Measurements from ENCODE around the gene POC1B. TPM values are rescaled to one million over a fixed set of nuclear protein-coding genes. Genes with fewer than 3 reads are reported as not detected.
A peak's percentile ranks its signal among the peaks of the same experiment; 100 is the strongest.

Gene POC1B
- polyA plus RNA-seq, 4 donors: 14.1 to 20.7 (median 16.3) TPM

DNA sequence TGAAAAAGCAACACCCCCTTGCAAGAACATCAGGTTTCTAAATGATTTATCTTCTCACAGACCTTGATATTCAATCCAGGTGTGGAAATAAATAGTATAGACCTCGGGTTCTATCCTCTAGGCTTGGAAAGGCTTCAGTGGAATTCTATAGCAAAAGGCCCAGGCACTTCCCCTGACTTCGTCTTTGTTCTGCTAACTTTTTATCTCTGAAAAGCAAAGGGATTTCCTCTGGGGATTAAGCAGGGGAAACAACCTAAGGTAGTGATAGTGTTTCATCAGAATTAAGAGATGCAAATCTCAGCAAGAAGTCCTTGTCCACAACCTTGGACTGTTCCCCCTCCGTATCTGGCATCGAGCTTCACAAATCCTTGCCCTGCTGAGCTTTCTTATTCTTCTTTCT, 114.0 kb downstream of the POC1B start:
- Histone ChIP-seq H3K27ac (ENCODE audit: low read depth in 1 of 3, low read length in 2 of 3) (no peak overlapping the region), H3K27me3 (ENCODE audit: control insufficient read depth in 3 of 3, insufficient read depth in 3 of 3, low read length in 3 of 3) (no peaks in the 10 kb centered on the region), H3K4me1 (ENCODE audit: control insufficient read depth in 3 of 3, insufficient read depth in 2 of 3, low read depth in 1 of 3, low read length in 2 of 3) (no peaks in the 10 kb centered on the region), H3K36me3 (ENCODE audit: control insufficient read depth in 3 of 3, insufficient read depth in 2 of 3, low read depth in 1 of 3, low read length in 3 of 3) (peaks cover 0 to 3% (median 0%) of the 10 kb centered on the region in 3 donors), H3K4me3 (ENCODE audit: low read depth in 1 of 3, low read length in 3 of 3) (no peak overlapping the region), H3K9me3 (ENCODE audit: control insufficient read depth in 2 of 2, insufficient read depth in 1 of 2, low read depth in 1 of 2, low read length in 1 of 2) (no peaks in the 10 kb centered on the region)
- DNase-seq (no peak), FAIRE-seq (no peak)
- 73 to 75% (median 75%) methylated on average over 4 of the region's 4 CpGs for WGBS, 3 donors

DNA sequence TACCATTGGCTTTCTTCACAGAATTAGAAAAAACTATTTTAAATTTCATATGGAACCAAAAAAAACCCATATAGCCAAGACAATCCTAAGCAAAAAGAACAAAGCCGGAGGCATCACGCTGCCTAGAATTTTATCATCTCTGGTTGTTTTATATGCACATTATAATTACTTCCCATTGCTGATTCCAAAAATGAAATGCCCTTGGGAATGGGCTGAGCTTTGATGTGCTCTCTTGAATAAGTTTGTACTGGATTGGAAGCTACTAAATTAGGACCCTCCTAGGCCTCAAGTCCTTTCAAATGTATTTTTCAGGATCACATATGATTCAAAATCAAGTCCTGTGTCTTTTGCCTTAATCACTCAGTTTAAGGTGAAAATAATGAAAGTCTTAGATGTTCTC, 114.6 kb downstream of the POC1B start:
- no peaks in the 10 kb centered on the region for H3K4me1 ChIP-seq (ENCODE audit: control insufficient read depth in 3 of 3, insufficient read depth in 2 of 3, low read depth in 1 of 3, low read length in 2 of 3)
- no peak for DNase-seq
- peaks cover 0 to under 1% (median 0%) of the 10 kb centered on the region in 3 donors for H3K36me3 ChIP-seq (ENCODE audit: control insufficient read depth in 3 of 3, insufficient read depth in 2 of 3, low read depth in 1 of 3, low read length in 3 of 3)
- no peak overlapping the region for H3K27ac ChIP-seq (ENCODE audit: low read depth in 1 of 3, low read length in 2 of 3)
- no peak overlapping the region for H3K4me3 ChIP-seq (ENCODE audit: low read depth in 1 of 3, low read length in 3 of 3)
- no peaks in the 10 kb centered on the region for H3K27me3 ChIP-seq (ENCODE audit: control insufficient read depth in 3 of 3, insufficient read depth in 3 of 3, low read length in 3 of 3)
- H3K9me3 ChIP-seq (ENCODE audit: control insufficient read depth in 2 of 2, insufficient read depth in 1 of 2, low read depth in 1 of 2, low read length in 1 of 2): no peaks in the 10 kb centered on the region
- no peak for FAIRE-seq
- WGBS, 3 donors: 93 to 97% (median 95%) methylated on average over 2 of the region's 2 CpGs

GRCh38 chr12:89405626-89406345, 120.1 kb downstream of the POC1B start:
- DNase-seq (no peak), FAIRE-seq (no peak)
- Histone ChIP-seq H3K4me3 (ENCODE audit: low read depth in 1 of 3, low read length in 3 of 3) (no peak overlapping the region), H3K27me3 (ENCODE audit: control insufficient read depth in 3 of 3, insufficient read depth in 3 of 3, low read length in 3 of 3) (no peaks in the 10 kb centered on the region), H3K27ac (ENCODE audit: low read depth in 1 of 3, low read length in 2 of 3) (no peak overlapping the region), H3K9me3 (ENCODE audit: control insufficient read depth in 2 of 2, insufficient read depth in 1 of 2, low read depth in 1 of 2, low read length in 1 of 2) (no peaks in the 10 kb centered on the region), H3K36me3 (ENCODE audit: control insufficient read depth in 3 of 3, insufficient read depth in 2 of 3, low read depth in 1 of 3, low read length in 3 of 3) (no peaks in the 10 kb centered on the region), H3K4me1 (ENCODE audit: control insufficient read depth in 3 of 3, insufficient read depth in 2 of 3, low read depth in 1 of 3, low read length in 2 of 3) (peaks cover 0 to 4% (median 0%) of the 10 kb centered on the region in 3 donors)
- WGBS, 3 donors: 87 to 93% (median 91%) methylated on average over 4 of the region's 4 CpGs

DNA sequence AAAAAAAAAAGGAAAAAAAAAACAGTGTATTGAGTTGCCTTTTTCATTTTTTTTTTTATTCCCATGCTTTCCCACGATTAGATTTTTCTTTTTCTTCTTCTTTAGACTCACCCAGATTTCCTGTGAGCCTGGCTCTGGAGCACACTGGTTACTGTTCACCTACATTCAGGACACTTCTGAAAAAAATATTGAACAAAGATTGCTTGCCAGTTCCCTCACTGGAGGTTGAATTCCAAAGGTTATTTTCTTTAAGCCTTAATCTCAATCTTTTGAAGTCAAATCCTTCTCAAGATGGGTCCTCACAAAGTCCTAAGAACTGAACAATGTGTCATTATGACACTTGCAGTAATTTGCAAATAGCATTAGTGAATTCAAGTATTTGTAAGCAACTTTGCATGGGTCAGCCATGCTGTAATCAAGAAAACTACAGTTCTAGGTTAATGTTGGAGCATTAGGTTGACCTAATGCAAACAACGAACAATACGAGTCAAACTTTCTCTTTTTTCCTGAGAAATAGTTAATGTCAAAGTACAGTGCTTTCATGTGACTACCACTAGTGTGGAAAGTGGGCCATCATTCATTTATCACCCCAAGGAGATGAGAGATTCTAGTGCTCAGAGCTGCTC, 124.3 kb downstream of the POC1B start:
- DNase-seq: peak in 1 of 2 donors; percentile 75
- peak overlapping the region in 1 of 3 donors; percentile 43 for H3K27ac ChIP-seq (ENCODE audit: low read depth in 1 of 3, low read length in 2 of 3)
- no peaks in the 10 kb centered on the region for H3K9me3 ChIP-seq (ENCODE audit: control insufficient read depth in 2 of 2, insufficient read depth in 1 of 2, low read depth in 1 of 2, low read length in 1 of 2)
- no peaks in the 10 kb centered on the region for H3K36me3 ChIP-seq (ENCODE audit: control insufficient read depth in 3 of 3, insufficient read depth in 2 of 3, low read depth in 1 of 3, low read length in 3 of 3)
- no peak overlapping the region for H3K4me3 ChIP-seq (ENCODE audit: low read depth in 1 of 3, low read length in 3 of 3)
- no peak for FAIRE-seq
- WGBS, 3 donors: 47 to 65% (median 57%) methylated on average over 3 of the region's 3 CpGs
- no peaks in the 10 kb centered on the region for H3K27me3 ChIP-seq (ENCODE audit: control insufficient read depth in 3 of 3, insufficient read depth in 3 of 3, low read length in 3 of 3)
- H3K4me1 ChIP-seq (ENCODE audit: control insufficient read depth in 3 of 3, insufficient read depth in 2 of 3, low read depth in 1 of 3, low read length in 2 of 3): peaks cover 0 to 11% (median 3%) of the 10 kb centered on the region in 3 donors

DNA sequence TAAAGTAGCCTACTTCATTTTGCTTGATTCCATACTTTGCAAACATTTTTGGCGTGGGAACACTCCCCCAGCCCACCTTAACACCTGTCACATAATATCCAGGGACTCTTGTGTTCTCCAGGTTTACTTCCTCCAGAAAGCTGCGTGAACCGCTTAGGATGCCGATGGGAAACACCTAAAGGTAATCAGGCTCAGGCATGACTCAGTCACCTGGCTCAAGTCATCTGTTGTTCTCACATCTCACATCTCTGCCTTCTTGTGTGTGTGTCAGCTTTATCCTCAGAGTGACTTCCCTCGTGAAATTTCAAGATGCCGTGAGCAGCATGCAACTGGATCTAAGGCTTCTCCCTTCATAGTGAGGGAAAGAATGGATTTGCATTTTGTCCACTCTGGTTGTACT, 125.4 kb downstream of the POC1B start:
- 92 to 96% (median 93%) methylated on average over 6 of the region's 6 CpGs for WGBS, 3 donors

DNA sequence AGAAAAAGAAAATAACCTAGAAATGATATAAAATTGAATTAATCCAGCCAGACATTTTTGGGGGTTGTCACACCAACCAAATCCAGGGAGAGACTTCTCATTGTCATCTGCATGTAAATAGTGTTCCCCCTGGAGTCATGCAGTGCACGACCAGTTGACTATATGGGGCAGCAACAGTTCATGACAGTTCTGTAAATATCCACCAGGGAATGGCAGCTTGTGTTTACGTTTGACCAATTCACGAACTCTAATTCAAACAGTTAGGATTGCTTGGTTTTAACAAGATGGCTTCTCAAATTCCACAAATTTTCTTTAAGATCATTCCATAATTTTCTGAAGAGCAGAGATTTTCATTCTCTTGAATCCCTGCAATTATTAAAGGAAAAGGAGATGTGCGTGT, 130.1 kb downstream of the POC1B start:
- Histone ChIP-seq H3K9me3 (ENCODE audit: control insufficient read depth in 2 of 2, insufficient read depth in 1 of 2, low read depth in 1 of 2, low read length in 1 of 2) (no peaks in the 10 kb centered on the region), H3K4me3 (ENCODE audit: low read depth in 1 of 3, low read length in 3 of 3) (no peak overlapping the region), H3K27ac (ENCODE audit: low read depth in 1 of 3, low read length in 2 of 3) (no peak overlapping the region), H3K4me1 (ENCODE audit: control insufficient read depth in 3 of 3, insufficient read depth in 2 of 3, low read depth in 1 of 3, low read length in 2 of 3) (peaks cover 4 to 15% (median 6%) of the 10 kb centered on the region in 3 donors), H3K27me3 (ENCODE audit: control insufficient read depth in 3 of 3, insufficient read depth in 3 of 3, low read length in 3 of 3) (no peaks in the 10 kb centered on the region), H3K36me3 (ENCODE audit: control insufficient read depth in 3 of 3, insufficient read depth in 2 of 3, low read depth in 1 of 3, low read length in 3 of 3) (no peaks in the 10 kb centered on the region)
- WGBS, 3 donors: 82 to 89% (median 87%) methylated on average over 4 of the region's 4 CpGs
- DNase-seq (no peak), FAIRE-seq (no peak)

More for the DNA sequence above, 125.4 kb downstream of the POC1B start:
- FAIRE-seq (no peak), DNase-seq (no peak)
- Histone ChIP-seq H3K9me3 (ENCODE audit: control insufficient read depth in 2 of 2, insufficient read depth in 1 of 2, low read depth in 1 of 2, low read length in 1 of 2) (no peaks in the 10 kb centered on the region), H3K4me3 (ENCODE audit: low read depth in 1 of 3, low read length in 3 of 3) (no peak overlapping the region), H3K4me1 (ENCODE audit: control insufficient read depth in 3 of 3, insufficient read depth in 2 of 3, low read depth in 1 of 3, low read length in 2 of 3) (peaks cover 0 to 11% (median 3%) of the 10 kb centered on the region in 3 donors), H3K27ac (ENCODE audit: low read depth in 1 of 3, low read length in 2 of 3) (peak overlapping the region in 1 of 3 donors; percentile 3), H3K27me3 (ENCODE audit: control insufficient read depth in 3 of 3, insufficient read depth in 3 of 3, low read length in 3 of 3) (no peaks in the 10 kb centered on the region), H3K36me3 (ENCODE audit: control insufficient read depth in 3 of 3, insufficient read depth in 2 of 3, low read depth in 1 of 3, low read length in 3 of 3) (no peaks in the 10 kb centered on the region)

GRCh38 chr12:89393551-89394121, 132.2 kb downstream of the POC1B start:
- no peaks in the 10 kb centered on the region for H3K9me3 ChIP-seq (ENCODE audit: control insufficient read depth in 2 of 2, insufficient read depth in 1 of 2, low read depth in 1 of 2, low read length in 1 of 2)
- H3K4me3 ChIP-seq (ENCODE audit: low read depth in 1 of 3, low read length in 3 of 3): no peak overlapping the region
- H3K27ac ChIP-seq (ENCODE audit: low read depth in 1 of 3, low read length in 2 of 3): no peak overlapping the region
- H3K4me1 ChIP-seq (ENCODE audit: control insufficient read depth in 3 of 3, insufficient read depth in 2 of 3, low read depth in 1 of 3, low read length in 2 of 3): peaks cover 6 to 27% (median 8%) of the 10 kb centered on the region in 3 donors
- FAIRE-seq: no peak
- H3K27me3 ChIP-seq (ENCODE audit: control insufficient read depth in 3 of 3, insufficient read depth in 3 of 3, low read length in 3 of 3): no peaks in the 10 kb centered on the region
- H3K36me3 ChIP-seq (ENCODE audit: control insufficient read depth in 3 of 3, insufficient read depth in 2 of 3, low read depth in 1 of 3, low read length in 3 of 3): no peaks in the 10 kb centered on the region
- 64 to 78% (median 75%) methylated on average over 3 of the region's 3 CpGs for WGBS, 3 donors
- no peak for DNase-seq

DNA sequence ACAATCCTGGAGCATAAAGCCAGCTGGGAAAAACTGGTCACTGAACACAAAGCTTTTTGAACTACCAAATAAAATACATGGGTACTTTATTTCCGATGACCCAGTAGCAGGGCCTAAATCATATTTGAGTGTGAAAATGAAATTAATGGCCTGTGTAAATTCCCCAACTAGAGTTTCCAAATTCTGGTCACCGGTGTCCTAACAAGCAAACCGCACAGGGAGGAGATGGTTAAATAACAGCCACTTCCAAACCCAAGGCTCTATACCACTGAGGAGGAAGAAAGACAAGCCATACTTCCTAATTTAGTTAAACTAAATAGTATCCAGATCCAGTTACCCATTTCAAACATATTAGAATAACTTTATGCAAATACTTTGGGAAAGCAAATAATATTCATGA, 133.5 kb downstream of the POC1B start:
- Histone ChIP-seq H3K27ac (ENCODE audit: low read depth in 1 of 3, low read length in 2 of 3) (no peak overlapping the region), H3K27me3 (ENCODE audit: control insufficient read depth in 3 of 3, insufficient read depth in 3 of 3, low read length in 3 of 3) (no peaks in the 10 kb centered on the region), H3K4me3 (ENCODE audit: low read depth in 1 of 3, low read length in 3 of 3) (no peak overlapping the region), H3K9me3 (ENCODE audit: control insufficient read depth in 2 of 2, insufficient read depth in 1 of 2, low read depth in 1 of 2, low read length in 1 of 2) (no peaks in the 10 kb centered on the region), H3K4me1 (ENCODE audit: control insufficient read depth in 3 of 3, insufficient read depth in 2 of 3, low read depth in 1 of 3, low read length in 2 of 3) (peaks cover 6 to 27% (median 8%) of the 10 kb centered on the region in 3 donors), H3K36me3 (ENCODE audit: control insufficient read depth in 3 of 3, insufficient read depth in 2 of 3, low read depth in 1 of 3, low read length in 3 of 3) (no peaks in the 10 kb centered on the region)
- DNase-seq: no peak
- no peak for FAIRE-seq
- 91 to 96% (median 94%) methylated on average over 3 of the region's 3 CpGs for WGBS, 3 donors

All from small intestine (tissue), 7 donors.